ENCODE measurements around the gene ANAPC1. TPM values are rescaled to one million over a fixed set of nuclear protein-coding genes. Genes with fewer than 3 reads are reported as not detected.
"Not testable (repeated sequence)": the region's sequence is repeated elsewhere in the genome, so short reads cannot be mapped to it uniquely, and the experiment has no call there.

Gene ANAPC1
- total RNA-seq, 1 experiment from 2014 or later, result 43.4 TPM

DNA sequence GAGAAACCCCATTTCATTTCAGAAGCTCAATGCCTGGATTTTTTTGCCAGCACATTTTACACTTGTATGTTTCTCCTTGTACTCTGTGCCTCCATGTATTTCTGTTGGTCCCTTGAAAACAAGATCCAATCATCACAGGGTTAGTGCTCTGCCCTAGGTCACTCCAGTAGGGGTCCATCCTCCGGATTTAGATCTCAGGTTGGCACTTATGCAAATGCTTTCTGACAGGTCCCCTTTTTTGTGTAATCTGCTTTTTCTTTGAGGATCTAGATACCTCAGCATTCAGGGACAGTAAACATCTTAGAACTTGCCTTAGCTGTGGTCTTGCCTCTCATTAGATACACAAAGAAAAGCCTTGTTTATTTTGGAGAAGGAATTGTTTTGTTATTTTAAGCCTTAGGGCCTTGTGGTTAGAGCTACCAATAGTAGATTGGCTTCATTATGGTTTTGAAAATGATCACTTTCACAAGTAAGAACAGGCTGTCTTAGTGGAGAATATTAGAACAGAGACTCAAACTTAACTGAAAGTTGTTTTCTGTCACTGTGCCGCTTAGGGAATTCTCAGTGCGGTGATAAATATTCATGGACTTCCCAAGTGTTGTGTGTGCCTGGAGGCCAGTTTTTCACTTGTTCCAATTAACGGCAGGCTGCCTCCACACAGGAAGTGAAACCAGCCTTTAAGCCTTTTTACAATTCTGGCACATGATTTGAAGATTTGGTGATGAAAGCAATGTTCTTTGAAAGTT is 22.2 kb upstream of the ANAPC1 start:
- DNase-seq (ENCODE audit: low read depth), result peak; percentile 37

DNA sequence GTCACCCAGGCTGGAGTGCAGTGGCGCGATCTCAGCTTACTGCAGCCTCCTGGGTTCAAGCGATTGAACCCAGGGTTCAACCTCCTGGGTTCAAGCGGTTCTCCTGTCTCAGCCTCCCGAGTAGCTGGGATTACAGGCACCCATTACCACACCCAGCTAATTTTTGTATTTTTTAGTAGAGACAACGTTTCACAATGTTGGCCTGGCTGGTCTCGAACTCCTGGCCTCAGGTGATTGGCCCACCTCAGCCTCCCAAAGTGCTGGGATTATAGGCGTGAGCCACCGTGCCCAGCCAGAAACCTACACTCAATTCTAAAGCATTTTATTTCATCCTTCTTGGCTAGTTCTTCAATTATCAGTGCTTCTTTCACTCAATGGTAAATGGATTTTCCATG is 21.5 kb upstream of the ANAPC1 start:
- not testable (repeated sequence) for DNase-seq (ENCODE audit: low read depth)

DNA sequence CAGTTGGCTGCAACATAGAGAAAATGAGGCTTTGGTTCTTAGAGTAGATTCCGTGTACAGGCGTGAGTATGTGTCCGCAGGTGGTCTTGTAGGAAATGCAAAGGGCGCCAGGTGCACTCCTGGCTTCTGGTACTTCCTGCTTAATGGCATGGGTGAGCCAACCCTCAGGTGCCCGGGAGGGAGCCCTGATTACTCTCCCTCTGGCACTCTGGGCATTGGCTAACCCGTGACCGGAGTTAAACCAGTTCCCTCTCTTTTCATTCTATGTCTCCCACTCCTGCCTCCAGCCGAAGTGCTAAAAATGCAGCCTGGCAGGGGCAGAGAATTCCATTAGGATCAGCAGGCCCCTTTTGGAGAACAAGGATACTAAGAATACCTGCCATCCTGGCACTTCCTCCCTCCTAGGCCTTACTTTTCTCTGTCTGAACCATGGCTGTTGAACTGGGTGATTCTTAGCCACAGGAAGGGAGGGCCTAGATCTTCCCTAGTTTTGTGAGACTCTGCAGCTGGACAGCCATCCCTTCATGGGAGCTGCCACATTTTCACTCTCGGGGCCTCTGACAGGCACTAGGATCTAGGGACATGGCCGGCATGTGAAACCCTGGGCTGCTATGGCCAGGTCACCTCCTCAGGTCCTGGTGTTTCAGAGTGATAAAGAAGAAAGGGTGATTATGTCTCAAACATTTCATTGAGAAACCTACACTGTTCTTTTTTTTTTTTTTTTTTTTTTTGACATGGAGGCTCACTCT is 20.9 kb upstream of the ANAPC1 start:
- no peak for DNase-seq (ENCODE audit: low read depth)

DNA sequence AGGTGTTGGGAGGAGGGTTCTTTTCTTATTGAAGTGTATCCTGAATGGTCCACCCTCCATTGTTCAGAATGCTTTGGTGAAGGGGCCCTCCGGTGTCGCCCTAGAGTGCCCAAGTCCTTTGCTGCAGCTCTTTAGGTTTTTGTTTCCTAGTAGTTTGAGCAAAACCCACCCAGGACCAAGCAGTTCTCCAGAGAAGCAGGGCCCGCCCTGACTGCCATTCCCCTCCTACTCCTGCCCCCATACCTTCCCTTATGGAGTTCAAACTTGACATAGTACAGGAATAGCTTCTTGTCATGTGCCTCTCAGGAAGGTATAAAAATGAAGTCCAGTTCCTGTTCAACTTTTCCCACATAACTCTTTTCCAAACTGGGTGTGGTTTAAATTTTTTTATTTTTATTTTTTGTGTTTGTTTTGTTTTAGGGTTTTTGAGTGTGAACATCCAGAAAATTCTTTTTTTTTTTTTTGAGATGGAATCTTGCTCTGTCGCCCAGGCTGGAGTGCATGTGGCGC is 20.0 kb upstream of the ANAPC1 start:
- no peak for DNase-seq (ENCODE audit: low read depth)

DNA sequence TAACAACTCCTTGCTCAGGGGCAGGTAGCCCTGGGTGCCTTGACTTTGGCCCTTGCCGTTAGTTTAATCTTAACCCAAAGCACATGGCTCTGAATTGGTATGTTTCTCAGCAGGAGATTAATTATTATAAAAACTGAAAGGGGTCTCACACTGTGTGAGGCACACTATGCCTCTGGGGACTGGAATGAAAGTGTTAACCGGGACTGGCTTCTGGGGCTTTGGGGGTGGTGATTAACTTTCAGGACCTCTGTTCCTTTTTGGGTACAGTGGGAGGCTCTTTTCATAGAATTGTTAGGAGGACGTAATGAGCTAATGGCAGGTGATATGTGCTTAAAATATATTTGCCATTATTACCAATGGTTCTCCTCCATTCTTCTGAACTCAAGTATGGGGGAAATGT is 19.5 kb upstream of the ANAPC1 start:
- no peak for DNase-seq (ENCODE audit: low read depth)

DNA sequence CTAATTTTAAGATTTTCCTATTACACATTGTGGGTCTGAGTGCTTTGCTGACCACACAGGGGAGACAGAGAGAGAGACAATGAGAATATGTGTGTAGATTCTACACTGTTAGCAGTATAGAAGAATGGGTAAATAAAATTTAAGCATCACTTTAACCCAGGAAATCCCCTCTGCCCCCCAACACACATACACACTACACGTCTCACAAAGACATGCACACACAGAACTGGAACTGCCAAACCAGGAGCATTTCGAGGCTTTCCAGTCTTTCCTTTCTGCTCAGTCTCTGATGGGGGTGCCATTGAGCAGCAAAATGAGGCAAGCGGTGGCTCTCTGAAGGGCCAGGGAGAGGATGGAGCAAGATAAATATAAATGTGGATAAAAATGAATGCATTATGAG is 16.9 kb upstream of the ANAPC1 start:
- peak; percentile 35 for DNase-seq (ENCODE audit: low read depth)

DNA sequence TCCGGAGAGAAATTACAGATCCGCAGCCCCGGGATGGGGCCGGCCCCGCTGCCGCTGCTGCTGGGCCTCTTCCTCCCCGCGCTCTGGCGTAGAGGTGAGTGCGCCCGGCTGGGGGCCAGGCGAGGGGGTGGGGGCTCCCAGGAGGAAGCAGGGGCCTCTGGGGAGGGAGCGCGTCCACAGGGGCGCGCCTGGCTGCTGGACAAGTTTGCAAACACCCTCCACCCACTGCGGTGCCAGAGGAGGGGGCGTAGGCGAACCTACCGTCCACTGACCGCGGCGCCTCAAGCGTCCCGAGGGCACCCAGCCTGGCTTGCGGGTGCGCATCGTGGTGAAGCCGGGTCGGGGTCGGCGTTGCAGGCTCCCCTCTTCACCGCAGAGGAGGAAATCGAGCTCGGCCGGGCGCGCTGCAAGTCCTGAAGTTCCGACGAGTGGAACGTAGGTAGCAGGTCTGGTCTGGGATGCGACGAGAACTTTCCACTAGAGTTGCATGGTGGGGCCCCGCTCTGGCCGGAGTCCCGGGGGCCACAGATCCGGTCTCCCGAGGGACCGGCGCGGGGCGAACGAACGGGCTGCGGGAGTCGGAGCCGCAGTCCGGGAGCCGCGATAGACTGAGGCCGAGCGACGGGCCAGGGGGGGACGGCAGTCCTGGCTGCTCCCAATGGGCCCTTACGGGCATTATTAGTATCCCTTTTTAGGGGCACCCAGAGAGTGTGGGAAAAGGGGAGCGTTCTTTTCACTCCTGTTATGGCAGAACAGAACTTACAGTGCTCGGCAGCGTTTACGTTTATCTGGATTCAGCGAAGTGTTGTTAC is 14.9 kb upstream of the ANAPC1 start:
- no peak for DNase-seq (ENCODE audit: low read depth)

DNA sequence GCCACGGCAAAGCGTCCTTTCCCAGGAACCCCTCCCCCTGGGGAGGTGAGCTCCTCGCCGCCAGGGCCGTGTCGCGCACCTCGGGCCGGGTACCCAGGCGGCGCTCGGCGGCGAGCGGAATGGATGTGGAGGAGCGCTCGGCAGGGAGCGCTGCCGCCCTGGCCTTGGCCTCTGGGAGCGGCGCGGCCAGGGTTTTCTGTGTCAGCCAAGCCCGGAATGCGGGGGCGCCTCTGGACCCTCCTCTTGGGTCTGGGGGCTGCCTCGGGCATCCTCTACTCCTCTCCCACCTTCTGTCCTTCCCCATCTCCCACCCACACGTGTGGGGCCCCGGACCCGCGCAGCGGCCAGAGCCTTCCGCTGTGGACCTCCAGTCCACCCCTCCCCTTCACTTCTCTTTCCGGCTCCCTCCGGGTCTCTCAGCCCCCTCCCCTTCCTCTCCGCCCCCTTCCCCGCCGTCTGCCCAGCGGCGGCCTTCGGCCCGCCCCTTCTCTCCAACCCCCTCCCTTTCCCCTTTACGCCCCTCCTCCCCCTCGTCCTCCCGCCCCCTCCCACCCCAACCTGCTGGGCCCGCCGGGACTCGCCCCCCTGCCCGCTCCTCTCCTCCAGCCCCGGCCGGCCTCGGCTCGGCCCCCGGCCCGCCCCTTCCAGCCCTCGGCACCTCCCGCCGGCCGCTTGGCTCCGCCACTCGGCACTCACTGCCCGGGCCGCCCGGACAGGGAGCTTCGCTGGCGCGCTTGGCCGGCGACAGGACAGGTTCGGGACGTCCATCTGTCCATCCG is 14.1 kb upstream of the ANAPC1 start, which contains the start of gene MERTK:
TSS of gene MERTK (plus strand) at position 684 of the 779 bp plus-strand sequence. CDS start 129 bp downstream, outside the sequence.
- DNase-seq (ENCODE audit: low read depth), result peak; percentile 45

DNA sequence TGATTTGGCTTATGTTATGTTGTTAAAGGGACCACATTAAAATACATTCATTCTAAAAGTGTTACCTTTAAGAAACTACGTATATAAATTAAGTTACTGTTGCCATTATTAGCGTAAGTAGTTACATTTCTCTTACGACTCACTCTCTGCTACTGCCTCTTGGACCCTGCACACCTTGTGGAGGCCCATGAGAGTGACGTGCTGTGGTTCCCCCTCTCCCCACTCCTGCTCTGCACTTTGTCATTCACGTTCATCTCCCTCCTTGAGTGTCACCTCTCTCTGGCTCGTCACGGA is 13.6 kb upstream of the ANAPC1 start:
- DNase-seq (ENCODE audit: low read depth), result no peak

DNA sequence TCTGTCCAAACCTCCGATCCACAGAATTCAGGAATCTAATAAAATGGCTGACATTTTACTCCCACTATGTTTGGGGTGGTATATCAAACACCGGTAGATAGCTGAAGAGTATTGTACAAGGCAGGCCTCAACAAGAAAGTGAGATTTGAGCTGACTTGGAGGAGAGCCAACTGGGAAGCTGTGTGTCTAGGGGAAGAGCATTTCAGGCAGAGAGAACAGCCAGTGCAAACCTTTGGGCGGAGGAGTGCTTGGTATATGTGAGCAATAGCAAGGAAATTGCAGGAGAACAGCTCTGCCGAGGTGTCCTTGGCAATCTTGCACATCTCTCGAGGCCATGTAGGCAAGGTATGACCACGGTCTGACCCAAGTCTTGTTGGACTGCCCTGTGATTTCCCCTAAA is 12.6 kb upstream of the ANAPC1 start:
- DNase-seq (ENCODE audit: low read depth), result no peak

DNA sequence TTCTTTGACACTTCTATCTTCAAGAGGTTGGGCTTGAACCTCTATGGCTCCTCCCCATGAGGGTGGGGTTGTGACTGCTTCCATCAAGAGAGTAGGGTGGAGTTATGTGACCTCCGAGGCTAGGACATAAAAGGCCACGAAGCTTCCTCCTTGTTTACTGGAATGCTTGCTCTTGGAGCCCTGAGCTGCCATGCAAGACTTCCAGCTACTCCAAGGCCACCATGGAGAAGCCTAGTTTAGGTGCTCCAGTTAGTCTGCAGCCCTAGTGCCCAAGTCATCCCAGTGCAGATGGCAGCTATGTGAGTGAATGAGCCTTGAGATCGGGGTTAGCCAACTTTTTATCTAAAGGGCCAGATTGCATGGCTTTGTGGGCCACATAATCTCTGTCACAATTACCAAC is 12.0 kb upstream of the ANAPC1 start:
- DNase-seq (ENCODE audit: low read depth), result no peak

DNA sequence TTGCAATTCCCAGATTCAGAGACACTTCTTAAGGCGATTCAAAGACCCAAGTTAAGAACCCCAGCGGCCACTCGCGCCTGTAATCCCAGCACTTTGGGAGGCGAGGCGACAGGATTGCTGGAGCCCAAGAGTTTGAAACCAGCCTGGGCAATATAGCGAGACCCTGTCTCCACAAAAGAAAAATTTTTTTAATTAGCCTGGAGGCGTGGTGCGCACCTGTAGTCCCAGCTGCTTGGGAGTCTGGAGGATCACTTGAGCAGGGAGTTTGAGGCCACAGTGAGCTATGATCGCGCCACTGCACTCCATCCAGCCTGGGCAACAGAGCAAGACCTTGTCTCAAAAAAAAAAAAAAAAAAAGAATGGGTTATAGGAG is 585 bp upstream of the ANAPC1 start:
- DNase-seq (ENCODE audit: low read depth), result no peak

DNA sequence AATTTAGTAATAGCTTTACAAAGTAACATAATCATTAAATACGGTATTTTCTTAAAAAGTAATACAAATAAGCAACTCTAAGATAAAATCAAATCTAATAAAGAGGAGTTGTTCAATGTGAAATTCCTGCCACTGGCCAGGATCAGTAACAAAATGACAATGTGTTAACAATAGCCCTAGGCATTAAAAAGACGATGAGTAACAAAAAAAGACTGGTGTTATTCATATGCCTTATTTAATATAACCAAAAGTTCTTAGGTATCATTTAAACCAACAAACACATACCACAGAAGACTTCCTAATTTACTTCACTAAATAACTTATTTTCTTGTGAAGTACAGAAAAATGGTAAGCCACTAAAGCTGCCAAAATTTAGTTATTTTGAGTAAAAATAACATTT is 11.2 kb downstream of the ANAPC1 start:
- not testable (repeated sequence) for DNase-seq (ENCODE audit: low read depth)

DNA sequence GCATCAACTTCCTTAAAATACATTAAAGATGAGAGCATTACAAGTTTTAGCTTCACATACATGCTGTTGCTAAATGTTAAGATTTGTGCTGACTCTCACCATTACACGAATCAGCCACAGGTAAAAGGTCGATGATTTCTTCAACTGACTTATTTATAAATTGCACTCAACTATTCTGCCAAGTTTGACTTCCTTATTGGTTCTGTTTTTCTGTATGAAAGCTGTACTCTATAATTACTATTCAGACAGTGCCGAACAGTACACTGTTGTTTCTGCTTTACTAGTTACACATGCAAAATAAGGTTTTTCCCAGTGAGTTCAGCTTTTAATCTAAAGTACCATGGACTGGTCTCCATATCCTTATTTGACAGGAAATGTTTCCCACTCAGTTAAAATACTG is 18.9 kb downstream of the ANAPC1 start:
- DNase-seq (ENCODE audit: low read depth), result not testable (repeated sequence)

DNA sequence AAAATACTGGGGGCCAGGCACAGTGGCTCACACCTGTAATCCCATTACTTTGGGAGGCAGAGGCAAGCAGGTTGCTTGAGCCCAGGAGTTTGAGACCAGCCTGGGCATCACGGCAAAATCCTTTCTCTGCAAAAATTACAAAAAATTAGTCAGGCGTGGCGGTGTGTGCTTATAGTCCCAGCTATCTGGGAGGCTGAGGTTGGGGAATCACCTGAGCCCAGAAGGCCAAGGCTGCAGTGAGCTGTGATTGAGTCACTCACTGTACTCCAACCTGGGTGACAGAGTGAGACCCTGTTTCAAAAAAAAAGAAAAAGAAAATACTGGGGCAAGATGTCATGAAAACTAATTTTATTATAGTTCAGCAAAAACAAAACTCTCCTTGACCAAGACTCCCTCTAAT is 24.0 kb downstream of the ANAPC1 start:
- not testable (repeated sequence) for DNase-seq (ENCODE audit: low read depth)

DNA sequence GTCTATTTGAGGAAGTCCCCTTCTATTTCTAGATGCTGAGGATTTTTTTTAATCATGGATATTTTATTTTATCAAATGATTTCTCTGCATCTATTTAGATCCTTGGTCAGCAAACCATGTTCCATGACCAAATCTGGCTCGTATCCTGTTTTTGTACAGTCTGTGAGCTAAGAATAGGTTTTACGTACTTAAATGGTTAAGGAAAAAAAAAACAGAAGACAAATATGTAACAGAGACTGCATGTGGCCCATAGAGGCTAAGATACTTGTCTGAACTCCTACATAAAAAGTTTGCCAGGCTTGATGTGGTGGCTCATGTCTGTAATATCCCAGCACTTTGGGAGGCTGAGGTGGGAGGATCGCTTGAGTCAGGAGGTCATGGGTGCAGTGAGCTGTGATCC is 31.4 kb downstream of the ANAPC1 start:
- DNase-seq (ENCODE audit: low read depth), result not testable (repeated sequence)

DNA sequence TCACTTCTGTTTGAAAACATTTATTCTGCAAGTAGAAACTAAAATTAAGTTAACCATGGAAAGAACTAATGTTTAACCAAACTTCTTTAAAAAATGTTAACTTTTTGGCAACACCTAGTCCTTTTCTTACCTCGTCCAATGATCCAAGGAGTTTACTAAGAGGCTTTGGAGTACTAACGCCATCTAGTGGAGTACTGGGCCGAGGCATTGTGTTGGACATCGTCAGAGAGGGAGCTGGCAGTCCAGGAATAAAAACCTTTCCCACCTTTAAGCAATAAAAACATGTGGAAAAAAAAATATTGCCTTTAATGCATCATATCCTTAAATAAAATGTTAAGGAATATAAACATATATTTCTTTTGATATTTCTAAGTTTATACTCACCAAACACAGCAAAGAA is 33.3 kb downstream of the ANAPC1 start:
- peak; percentile 15 for DNase-seq (ENCODE audit: low read depth)

DNA sequence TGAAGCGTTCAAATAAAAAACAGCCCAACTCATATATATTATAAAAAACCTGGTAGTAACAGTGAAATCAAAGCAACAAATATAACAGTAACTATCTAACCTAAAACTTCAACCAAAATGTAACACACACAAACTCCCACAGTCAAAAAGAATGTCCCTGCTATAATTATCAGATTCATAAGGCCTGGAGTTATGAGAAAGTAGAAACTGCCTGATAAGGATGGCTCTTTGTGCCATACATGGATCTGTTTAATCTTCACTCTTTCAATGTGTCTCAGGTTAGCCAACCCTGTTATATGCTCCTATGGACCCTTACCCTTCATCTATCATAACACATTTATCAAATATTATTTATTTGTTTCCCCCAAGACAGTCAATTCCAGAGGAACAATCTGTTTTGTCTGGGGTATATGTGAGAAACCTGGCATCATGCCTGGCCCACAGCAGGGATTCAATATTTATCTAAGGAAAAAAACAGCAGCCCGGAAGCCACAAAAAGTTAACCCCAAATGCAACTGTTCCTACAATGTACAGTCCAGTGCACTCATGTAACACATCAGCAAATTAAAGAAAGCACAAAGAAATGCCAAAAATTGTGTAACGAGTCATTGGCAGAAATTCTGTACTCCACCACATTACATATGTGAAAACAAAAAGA is 44.2 kb downstream of the ANAPC1 start:
- peak; percentile 31 for DNase-seq (ENCODE audit: low read depth)

DNA sequence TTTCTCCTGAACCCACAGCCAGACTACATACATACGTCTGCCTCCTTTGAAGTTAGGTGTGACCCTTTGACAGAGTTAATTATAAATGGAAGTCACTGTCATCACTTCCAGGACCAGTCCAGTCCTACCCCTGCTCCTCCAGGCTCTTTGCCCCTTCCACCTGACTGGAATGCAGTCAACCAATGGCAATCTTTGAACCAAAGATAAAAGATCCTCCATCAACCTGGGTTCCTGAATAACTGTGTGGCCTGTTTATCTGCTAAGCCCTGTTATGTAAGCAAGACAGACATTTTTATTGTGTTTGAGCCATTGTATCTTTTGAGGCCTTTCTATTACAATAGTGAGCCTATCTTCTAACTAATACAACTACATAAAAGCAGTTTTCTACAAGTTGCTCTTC is 45.0 kb downstream of the ANAPC1 start:
- not testable (repeated sequence) for DNase-seq (ENCODE audit: low read depth)

DNA sequence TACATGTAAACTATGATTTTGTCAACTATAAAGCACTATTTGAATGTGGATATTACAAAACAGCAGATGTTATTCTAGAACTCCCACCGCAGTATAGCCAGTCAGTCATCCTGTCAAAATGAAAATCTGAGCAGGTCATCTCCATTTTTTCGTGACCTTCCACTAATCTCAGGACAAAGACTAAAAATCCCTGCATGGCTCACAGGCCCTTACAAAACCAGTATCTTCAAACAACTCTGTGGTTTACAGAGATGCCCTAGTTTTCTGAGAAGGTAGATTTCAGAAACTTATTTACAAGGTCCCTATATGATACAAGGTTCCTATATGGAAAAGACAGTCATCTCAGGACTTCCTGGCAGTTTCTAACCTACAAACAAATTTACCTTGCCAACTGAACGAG is 49.8 kb downstream of the ANAPC1 start:
- DNase-seq (ENCODE audit: low read depth), result not testable (repeated sequence)

DNA sequence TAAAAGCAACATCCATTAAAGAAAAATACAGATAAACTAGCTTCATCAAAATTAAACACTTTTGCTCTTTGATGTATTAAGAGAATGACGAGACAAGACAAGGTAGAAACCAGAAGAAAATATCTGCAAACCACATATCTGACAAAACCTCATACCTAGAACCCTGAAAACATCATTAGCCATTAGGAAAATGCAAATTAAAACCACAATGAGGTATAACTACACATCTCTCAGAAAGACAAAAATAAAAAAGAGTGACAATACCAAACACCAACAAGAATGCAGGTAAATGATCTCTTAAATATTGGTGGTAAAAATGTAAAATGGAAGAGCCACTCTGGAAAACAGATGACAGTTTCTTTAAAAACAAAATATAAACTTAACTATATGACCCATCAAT is 53.5 kb downstream of the ANAPC1 start:
- not testable (repeated sequence) for DNase-seq (ENCODE audit: low read depth)

Data from RPMI7951 (cell line).